Keratinocyte (primary cell): ENCODE results near the gene CLK1. TPM values are rescaled to one million over a fixed set of nuclear protein-coding genes. Genes with fewer than 3 reads are reported as not detected.
A peak's percentile ranks its signal among the peaks of the same experiment; 100 is the strongest.
"Not testable (repeated sequence)": the region's sequence is repeated elsewhere in the genome, so short reads cannot be mapped to it uniquely, and the experiment has no call there.

Source experiments
- DNase-seq: peaks from one replicate; pipeline ENCODE4 v3.0.0-alpha.2; 2011; ENCODE audit warnings: low read depth, missing footprints, low spot score
- FAIRE-seq: peaks from 2 replicates; lab custom pipeline; 2011; peaks lifted over from hg19 to GRCh38; lab: Jason Lieb, UNC
- H2AFZ ChIP-seq: 2 replicates; pipeline ENCODE4 v1.6.0; 2012; ENCODE audit warnings: low read length, control low read depth, inconsistent platforms; ENCODE audit not compliant: control insufficient read depth
- H3K27ac ChIP-seq: 2 replicates; pipeline ENCODE4 v1.5.1; 2011; ENCODE audit warnings: low read length; ENCODE audit not compliant: control insufficient read depth, insufficient read depth
- H3K27me3 ChIP-seq: 3 replicates; pipeline ENCODE4 v1.6.0; 2011; ENCODE audit warnings: low read length; ENCODE audit not compliant: control insufficient read depth, insufficient read depth; ENCODE audit errors: extremely low read depth
- H3K36me3 ChIP-seq, 2 experiments: 2 replicates in 1 of 2; 3 replicates in 1 of 2; pipeline ENCODE4 v1.5.1; 2011; ENCODE audit warnings: low read length in 2 of 2, mild to moderate bottlenecking in 1 of 2; ENCODE audit not compliant: control insufficient read depth in 2 of 2, insufficient read depth in 2 of 2; ENCODE audit errors: extremely low read depth in 1 of 2
- H3K4me1 ChIP-seq: 3 replicates; pipeline ENCODE4 v1.5.1; 2011; ENCODE audit warnings: low read length; ENCODE audit not compliant: control insufficient read depth, insufficient read depth; ENCODE audit errors: extremely low read depth
- H3K4me2 ChIP-seq: 3 replicates; pipeline ENCODE4 v1.6.0; 2011; ENCODE audit warnings: low read depth, low read length; ENCODE audit not compliant: control insufficient read depth, insufficient read depth; ENCODE audit errors: extremely low read depth
- H3K4me3 ChIP-seq, 3 experiments: fragments of 200-600 bp in 1 of 3; sonication (generic) in 1 of 3; 2 replicates in 2 of 3; 3 replicates in 1 of 3; pipeline ENCODE4 v1.5.1; 2011 to 2016; ENCODE audit warnings: low read length in 3 of 3, mild to moderate bottlenecking in 3 of 3, control low read depth in 2 of 3, inconsistent platforms in 1 of 3, low read depth in 1 of 3, mixed read lengths in 1 of 3, mixed run types in 1 of 3, moderate library complexity in 1 of 3; ENCODE audit not compliant: control insufficient read depth in 2 of 3, insufficient read depth in 2 of 3; ENCODE audit errors: extremely low read depth in 1 of 3
- H3K79me2 ChIP-seq: 2 replicates; pipeline ENCODE4 v1.6.0; 2012; ENCODE audit warnings: low read length; ENCODE audit not compliant: control insufficient read depth, insufficient read depth
- H3K9ac ChIP-seq: 3 replicates; pipeline ENCODE4 v1.6.0; 2011; ENCODE audit warnings: low read length; ENCODE audit not compliant: control insufficient read depth, insufficient read depth; ENCODE audit errors: extremely low read depth
- H3K9me1 ChIP-seq: 3 replicates; pipeline ENCODE4 v1.6.0; 2011; ENCODE audit warnings: low read length; ENCODE audit not compliant: control insufficient read depth, insufficient read depth; ENCODE audit errors: extremely low read depth
- H3K9me3 ChIP-seq: 2 replicates; pipeline ENCODE4 v1.5.1; 2012; ENCODE audit warnings: low read depth, low read length; ENCODE audit not compliant: control insufficient read depth
- H4K20me1 ChIP-seq: 3 replicates; pipeline ENCODE4 v1.6.0; 2011; ENCODE audit warnings: low read length; ENCODE audit not compliant: control insufficient read depth, insufficient read depth; ENCODE audit errors: extremely low read depth
- CTCF ChIP-seq, 3 experiments: IDR thresholded peaks in 1 of 3; conservative IDR thresholded peaks in 1 of 3; optimal IDR thresholded peaks in 1 of 3; 2 replicates in 2 of 3; 3 replicates in 1 of 3; pipeline versions ENCODE3 to v1.5.1; 2011; ENCODE audit warnings: low read length in 3 of 3, mild to moderate bottlenecking in 3 of 3, moderate library complexity in 2 of 3, control low read depth in 1 of 3, inconsistent platforms in 1 of 3; ENCODE audit not compliant: insufficient read depth in 2 of 3; ENCODE audit errors: extremely low read depth in 1 of 3
- EZH2 ChIP-seq: IDR thresholded peaks from one replicate; pipeline ENCODE4 v1.6.1; 2012; ENCODE audit warnings: inconsistent platforms, mild to moderate bottlenecking, low read length, moderate library complexity
- dilution Hi-C: fragments of 300-500 bp; cut with MboI; formaldehyde crosslinking; loops from one replicate; pipeline ENCODE4 v1.7.0; 2020; ENCODE audit warnings: low sequenced_read_pairs; ENCODE audit not compliant: extremely low pct_ligation_motif_present
- polyA plus RNA-seq, 5 experiments: library from polyadenylated mRNA; depleted of rRNA in 3 of 5; stranded (reverse) in 3 of 5; stranded (forward) in 1 of 5; unstranded in 1 of 5; fragments of >200 nt; gene quantifications; 1 replicate in 1 of 5; 2 replicates in 3 of 5; 3 replicates in 1 of 5; pipeline versions ENCODE4 v1.2.1 to v1.2.3, GENCODE V29; 2011 to 2012; ENCODE audit warnings: missing spikeins in 2 of 5, low read depth in 1 of 5, low replicate concordance in 1 of 5

Gene CLK1
- polyA plus RNA-seq, 1 donor (not counting 4 experiments of a cell fraction or from before 2014, with no cell fraction given), result 70.4 TPM

- H3K36me3 ChIP-seq, result peaks cover 24 to 39% of the 10 kb centered on the region in 2 experiments
- no peak overlapping the region for H3K27ac ChIP-seq
- H3K4me2 ChIP-seq, result no peak overlapping the region
- no peak overlapping the region for H3K9ac ChIP-seq
- no peaks in the 10 kb centered on the region for H3K9me3 ChIP-seq
- H4K20me1 ChIP-seq, result no peaks in the 10 kb centered on the region
- no peak for TF ChIP-seq CTCF (optimal IDR thresholded peaks at IDR 0.05 in 1 of 3, IDR thresholded peaks at IDR 0.05 in 1 of 3, conservative IDR thresholded peaks at IDR 0.05 in 1 of 3; ENCODE audit: extremely low read depth in 1 of 3, insufficient read depth in 2 of 3, low read length in 3 of 3)
- TF ChIP-seq EZH2, result no peak
- dilution Hi-C loops, result no loop called here
- H3K79me2 ChIP-seq, result peaks cover 19% of the 10 kb centered on the region
- no peak overlapping the region for H2AFZ ChIP-seq
- H3K4me3 ChIP-seq, result no peak overlapping the region
- no peaks in the 10 kb centered on the region for H3K9me1 ChIP-seq
- DNase-seq, result no peak
- no peak for FAIRE-seq
- H3K27me3 ChIP-seq, result no peaks in the 10 kb centered on the region
- H3K4me1 ChIP-seq, result no peaks in the 10 kb centered on the region
Measured at GRCh38 chr2:200820573-200821234, 43.8 kb downstream of the CLK1 start.

DNA sequence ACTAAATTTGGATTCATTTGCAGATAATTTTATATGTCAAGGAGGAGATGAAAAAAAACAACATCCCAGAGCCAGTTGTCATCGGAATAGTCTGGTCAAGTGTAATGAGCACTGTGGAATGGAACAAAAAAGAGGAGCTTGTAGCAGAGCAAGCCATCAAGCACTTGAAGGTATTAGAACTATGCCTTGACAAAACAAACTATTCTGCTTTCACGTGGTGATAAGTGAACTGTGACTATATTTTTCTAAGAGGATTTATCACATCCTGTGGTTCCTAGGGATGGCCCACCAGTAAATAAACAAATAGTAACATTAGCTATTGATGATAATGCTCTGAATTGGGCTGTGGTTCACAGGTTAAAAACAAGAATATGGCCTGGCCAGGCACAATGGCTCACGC, 45.7 kb downstream of the CLK1 start:
- Histone ChIP-seq H3K36me3 (peaks cover 35 to 57% of the 10 kb centered on the region in 2 experiments), H3K79me2 (peaks cover 39% of the 10 kb centered on the region)
- H3K9ac ChIP-seq, H3K27me3 ChIP-seq, H3K4me1 ChIP-seq, H3K9me1 ChIP-seq, H3K27ac ChIP-seq, H3K4me2 ChIP-seq, H2AFZ ChIP-seq, H3K4me3 ChIP-seq, DNase-seq, H3K9me3 ChIP-seq, H4K20me1 ChIP-seq, dilution Hi-C loops: not testable (repeated sequence)
- peak; percentile 59 for FAIRE-seq

DNA sequence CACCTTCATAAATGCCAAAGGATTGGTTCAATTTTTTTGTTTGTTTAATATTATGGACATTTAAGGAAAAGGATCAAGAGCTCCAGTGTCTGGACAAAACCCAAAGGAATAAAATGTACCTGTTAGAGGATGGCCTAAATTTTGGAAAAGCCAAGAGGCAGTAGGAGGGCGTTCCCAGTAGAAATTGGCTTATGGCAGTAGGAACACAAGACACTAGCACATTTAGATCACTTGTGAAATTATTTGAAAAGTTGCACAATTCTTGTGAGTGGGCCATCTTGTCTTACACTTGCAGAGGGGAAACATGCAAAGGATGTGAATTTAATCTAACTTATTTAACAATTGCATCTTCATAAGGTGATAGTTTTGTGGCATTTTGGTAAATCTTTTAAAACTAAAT, 49.5 kb downstream of the CLK1 start:
- dilution Hi-C loops, result no loop called here
- no peak overlapping the region for H3K27ac ChIP-seq
- H4K20me1 ChIP-seq, result peaks cover 13% of the 10 kb centered on the region

More for the DNA sequence above, 49.5 kb downstream of the CLK1 start:
- no peaks in the 10 kb centered on the region for H3K9me1 ChIP-seq
- DNase-seq, result no peak
- H3K79me2 ChIP-seq, result peaks cover 59% of the 10 kb centered on the region
- peaks cover 29 to 41% of the 10 kb centered on the region in 2 experiments for H3K36me3 ChIP-seq
- H3K9ac ChIP-seq, result no peak overlapping the region
- no peak overlapping the region for H3K4me2 ChIP-seq
- H3K4me1 ChIP-seq, result peaks cover 24% of the 10 kb centered on the region
- no peaks in the 10 kb centered on the region for H3K9me3 ChIP-seq
- H3K27me3 ChIP-seq, result no peaks in the 10 kb centered on the region
- no peak for FAIRE-seq
- no peak for TF ChIP-seq EZH2
- H2AFZ ChIP-seq, result no peak overlapping the region
- H3K4me3 ChIP-seq, result no peak overlapping the region
